NCI-H774 (cell line): ENCODE measurements around the gene CDH18.
"Not testable (repeated sequence)": the region's sequence is repeated elsewhere in the genome, so short reads cannot be mapped to it uniquely, and the experiment has no call there.

Experiments
- DNase-seq: peaks from one replicate; lab custom pipeline; 2025; lab: John Stamatoyannopoulos, UW

CDH18 gene

GRCh38 chr5:19859020-19859419, 129.0 kb downstream of the CDH18 start:
- DNase-seq = no peak

- no peak for DNase-seq
Observed at GRCh38 chr5:19855931-19856330, 132.1 kb downstream of the CDH18 start.

GRCh38 chr5:19855453-19855852, 132.5 kb downstream of the CDH18 start:
- DNase-seq = peak; percentile 30

- DNase-seq = no peak
Observed at GRCh38 chr5:19855031-19855430, 133.0 kb downstream of the CDH18 start.

- DNase-seq = no peak
Observed at GRCh38 chr5:19853616-19854240, 134.3 kb downstream of the CDH18 start.

- DNase-seq = no peak
Observed at GRCh38 chr5:19837536-19838174, 150.3 kb downstream of the CDH18 start.

GRCh38 chr5:19835442-19835841, 152.6 kb downstream of the CDH18 start:
- no peak for DNase-seq

- DNase-seq = not testable (repeated sequence)
Observed at GRCh38 chr5:19812720-19813119, 175.3 kb downstream of the CDH18 start.

GRCh38 chr5:19806756-19807155, 181.2 kb downstream of the CDH18 start:
- DNase-seq = no peak

GRCh38 chr5:19802686-19803085, 185.3 kb downstream of the CDH18 start:
- no peak for DNase-seq

GRCh38 chr5:19795218-19795617, 192.8 kb downstream of the CDH18 start:
- DNase-seq = no peak

GRCh38 chr5:19790829-19791466, 197.1 kb downstream of the CDH18 start:
- DNase-seq = no peak

- DNase-seq = no peak
Observed at GRCh38 chr5:19782566-19782965, 205.4 kb downstream of the CDH18 start.

GRCh38 chr5:19777363-19777762, 210.6 kb downstream of the CDH18 start:
- DNase-seq = no peak

- DNase-seq = not testable (repeated sequence)
Observed at GRCh38 chr5:19776886-19777285, 211.1 kb downstream of the CDH18 start.

GRCh38 chr5:19771174-19771835, 216.7 kb downstream of the CDH18 start:
- no peak for DNase-seq

GRCh38 chr5:19770396-19770795, 217.6 kb downstream of the CDH18 start:
- no peak for DNase-seq

GRCh38 chr5:19767987-19768386, 220.0 kb downstream of the CDH18 start:
- no peak for DNase-seq

- no peak for DNase-seq
Observed at GRCh38 chr5:19753579-19753978, 234.4 kb downstream of the CDH18 start.

- no peak for DNase-seq
Observed at GRCh38 chr5:19751326-19751725, 236.7 kb downstream of the CDH18 start.

GRCh38 chr5:19745247-19745646, 242.8 kb downstream of the CDH18 start:
- DNase-seq = no peak

GRCh38 chr5:19739671-19740070, 248.3 kb downstream of the CDH18 start:
- DNase-seq = no peak

- no peak for DNase-seq
Observed at GRCh38 chr5:19734776-19735175, 253.2 kb downstream of the CDH18 start.
